ENCODE measurements around the gene DNAJC12.
A peak's percentile ranks its signal among the peaks of the same experiment; 100 is the strongest.
"Not testable (repeated sequence)": the region's sequence is repeated elsewhere in the genome, so short reads cannot be mapped to it uniquely, and the experiment has no call there.

DNAJC12 gene

DNA sequence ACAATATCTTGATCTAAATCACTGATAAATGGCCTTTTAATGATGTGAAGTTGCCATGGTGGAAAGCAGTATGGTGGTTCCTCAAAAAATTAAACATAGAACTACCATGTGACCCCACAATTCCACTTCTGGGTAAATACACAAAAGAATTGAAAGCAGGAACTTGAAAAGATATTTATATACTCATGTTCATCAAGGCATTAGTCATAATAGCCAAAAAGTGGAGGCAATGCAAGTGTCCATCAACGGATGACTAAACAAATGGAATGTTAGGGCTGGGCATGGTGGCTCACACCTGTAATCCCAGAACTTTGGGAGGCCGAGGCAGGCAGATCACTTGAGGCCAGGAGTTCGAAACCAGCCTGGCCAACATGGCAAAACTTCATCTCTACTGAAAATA, 2.0 kb upstream of the DNAJC12 start:
- DNase-seq (ENCODE audit: low read depth in 2 of 3, low spot score in 1 of 3) = no peak

DNA sequence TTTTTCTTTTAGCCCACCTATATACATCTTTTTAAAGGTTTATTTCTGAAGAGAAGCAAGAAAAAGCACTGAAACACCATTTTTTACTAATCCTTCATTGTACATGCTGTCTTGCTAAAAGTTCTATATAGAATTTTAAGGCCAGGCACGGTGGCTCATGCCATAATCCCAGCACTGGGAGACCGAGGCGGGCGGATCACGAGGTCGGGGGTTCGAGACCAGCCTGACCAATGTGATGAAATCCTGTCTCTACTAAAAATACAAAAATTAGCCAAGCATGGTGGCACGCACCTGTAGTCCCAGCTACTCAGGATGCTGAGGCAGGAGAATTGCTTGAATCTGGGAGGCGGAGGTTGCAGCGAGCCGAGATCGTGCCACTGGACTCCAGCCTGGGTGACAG, 1.5 kb upstream of the DNAJC12 start:
- DNase-seq (ENCODE audit: low read depth in 2 of 3, low spot score in 1 of 3) = not testable (repeated sequence)

DNA sequence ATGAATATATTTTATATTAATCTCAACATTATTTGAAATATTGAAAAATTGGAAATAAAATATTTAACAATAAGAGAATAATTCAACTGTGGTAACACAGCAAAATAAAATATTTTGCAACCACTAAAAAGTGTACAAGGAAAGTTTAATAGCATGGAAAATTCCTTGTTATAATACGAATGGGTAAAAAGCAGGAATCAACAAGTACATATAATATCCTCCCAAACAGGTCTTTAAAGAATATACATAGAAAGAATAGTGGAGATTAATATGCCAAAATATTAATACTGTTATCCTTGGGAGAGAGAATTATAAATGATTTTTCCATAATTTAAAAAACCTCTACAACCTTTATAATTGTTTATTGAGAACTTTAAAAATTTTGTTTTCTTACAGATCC, 1.0 kb downstream of the DNAJC12 start:
- no peak for DNase-seq (ENCODE audit: low read depth in 2 of 3, low spot score in 1 of 3)

DNA sequence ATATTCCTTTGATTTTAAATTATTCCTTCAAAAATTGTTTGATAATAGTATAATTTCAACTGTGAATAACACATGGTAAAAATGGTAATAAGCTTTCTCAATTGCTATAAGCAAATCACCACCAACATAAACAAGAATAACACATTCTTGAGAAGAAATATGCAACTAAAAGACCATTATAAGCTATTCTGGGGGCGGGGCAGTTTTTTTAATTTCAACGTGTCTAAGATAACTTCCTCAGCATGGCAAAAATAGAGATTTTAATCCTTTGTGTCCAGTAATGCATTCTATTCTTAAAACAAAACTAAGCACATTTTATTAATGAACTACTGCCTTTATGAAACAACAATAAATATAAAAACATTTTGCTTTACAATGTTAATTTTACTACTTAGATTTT, 1.5 kb downstream of the DNAJC12 start:
- no peak for DNase-seq (ENCODE audit: low read depth in 2 of 3, low spot score in 1 of 3)

DNA sequence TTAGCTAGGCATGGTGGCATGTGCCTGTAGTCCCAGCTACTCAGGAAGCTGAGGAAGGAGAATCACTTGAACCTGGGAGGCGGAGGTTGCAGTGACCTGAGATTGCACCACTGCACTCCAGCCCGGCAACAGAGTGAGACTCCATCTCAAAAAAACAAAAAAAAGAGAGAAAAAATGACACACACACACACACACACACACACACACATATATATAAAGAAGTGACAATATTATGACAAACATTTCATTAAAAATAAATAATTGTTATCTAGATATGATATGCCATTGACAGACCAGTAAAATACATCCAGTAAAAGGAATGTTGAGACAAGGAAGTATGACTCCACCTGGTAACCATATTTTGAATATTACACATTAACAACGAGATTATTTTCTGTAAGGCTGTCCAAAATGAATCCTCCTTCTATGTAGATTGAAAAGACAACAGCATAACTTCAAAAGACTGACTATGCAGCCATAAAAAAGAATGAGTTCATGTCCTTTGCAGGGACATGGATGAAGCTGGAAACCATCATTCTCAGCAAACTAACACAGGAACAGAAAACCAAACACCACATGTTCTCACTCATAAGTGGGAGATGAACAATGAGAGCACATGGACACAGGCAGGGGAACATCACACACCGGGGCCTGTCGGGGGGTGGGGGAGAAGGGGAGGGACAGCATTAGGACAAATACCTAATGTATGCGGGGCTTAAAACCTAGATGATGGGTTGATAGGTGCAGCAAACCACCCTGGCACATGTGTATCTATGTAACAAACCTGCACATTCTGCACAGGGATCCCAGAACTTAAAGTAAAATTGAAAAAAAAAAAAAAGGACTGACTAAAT, 2.2 kb downstream of the DNAJC12 start:
- DNase-seq (ENCODE audit: low read depth in 2 of 3, low spot score in 1 of 3) = not testable (repeated sequence)

DNA sequence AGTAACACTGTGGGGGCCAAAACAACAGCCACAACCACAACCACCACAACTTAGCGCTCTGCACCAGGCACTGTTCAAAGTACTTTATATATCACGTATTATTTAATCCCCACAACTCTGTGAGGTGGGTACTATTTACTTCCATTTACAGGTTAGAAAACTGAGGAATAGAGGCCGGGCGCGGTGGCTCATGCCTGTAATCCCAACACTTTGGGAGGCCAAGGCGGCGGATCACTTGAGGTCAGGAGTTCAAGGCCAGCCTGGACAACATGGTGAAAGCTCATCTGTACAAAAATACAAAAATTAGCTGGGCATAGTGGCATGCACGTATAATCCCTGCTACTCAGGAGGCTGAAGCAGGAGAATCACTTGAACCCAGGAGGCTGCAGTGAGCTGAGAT, 3.6 kb downstream of the DNAJC12 start:
- no peak for DNase-seq (ENCODE audit: low read depth in 2 of 3, low spot score in 1 of 3)

DNA sequence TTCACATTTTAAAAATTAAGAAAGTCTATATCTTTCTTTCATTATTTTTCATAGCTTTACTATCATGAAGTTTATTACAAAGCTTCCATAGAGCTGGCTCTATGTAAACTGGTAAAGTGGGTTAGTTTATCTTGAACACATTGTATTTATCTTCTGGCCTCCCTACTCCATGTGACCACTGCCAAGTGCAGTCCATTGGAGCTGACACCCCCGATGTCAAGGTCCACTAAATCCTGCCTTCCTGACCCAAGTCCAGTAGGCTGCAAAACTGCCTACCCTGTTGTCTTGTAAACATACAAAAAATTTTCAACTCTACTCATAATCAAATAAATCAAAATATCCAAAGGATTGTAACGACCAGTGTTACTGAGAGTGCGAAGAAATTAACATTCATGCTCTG, 10.2 kb downstream of the DNAJC12 start:
- no peak for DNase-seq (ENCODE audit: low read depth in 2 of 3, low spot score in 1 of 3)

DNA sequence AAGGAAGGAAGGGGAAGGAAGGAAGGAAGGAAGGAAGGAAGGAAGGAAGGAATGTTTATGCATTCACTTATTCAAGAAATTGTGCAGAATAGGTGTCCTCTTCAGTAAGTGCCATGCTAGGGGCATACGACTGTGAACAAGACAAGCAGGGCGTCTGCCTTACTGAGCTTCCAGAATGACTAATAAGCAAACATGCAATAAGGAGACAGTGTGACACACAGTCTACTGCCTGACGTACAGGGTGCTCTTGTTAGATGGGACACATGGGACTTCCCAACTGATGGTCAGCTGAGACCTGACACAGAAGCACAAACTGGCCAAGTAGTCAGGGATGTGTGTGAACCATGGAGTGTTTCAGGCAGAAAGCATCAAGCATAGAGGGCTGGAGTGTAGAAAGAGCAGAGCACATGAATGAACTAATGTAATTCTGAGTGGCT, 18.2 kb downstream of the DNAJC12 start:
- no peak for DNase-seq (ENCODE audit: low read depth in 2 of 3, low spot score in 1 of 3)

DNA sequence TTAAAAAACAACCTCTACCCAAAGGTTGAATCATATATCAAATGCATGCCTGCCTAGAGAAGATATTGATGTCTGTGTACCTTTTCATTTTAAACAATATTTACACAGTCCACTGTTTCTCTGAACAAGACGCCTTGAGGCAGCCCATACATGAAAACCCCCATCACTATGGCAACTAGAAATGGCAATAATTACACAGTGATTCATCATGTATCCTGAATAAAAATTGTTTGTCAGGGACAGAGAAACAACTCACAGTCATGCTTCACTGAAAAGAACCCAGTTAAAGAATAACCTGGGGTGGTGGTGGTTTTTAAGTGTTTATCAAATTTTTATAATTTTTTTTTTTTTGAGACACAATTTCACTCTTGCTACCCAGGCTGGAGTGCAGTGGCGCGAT, 19.7 kb downstream of the DNAJC12 start:
- no peak for DNase-seq (ENCODE audit: low read depth in 2 of 3, low spot score in 1 of 3)

DNA sequence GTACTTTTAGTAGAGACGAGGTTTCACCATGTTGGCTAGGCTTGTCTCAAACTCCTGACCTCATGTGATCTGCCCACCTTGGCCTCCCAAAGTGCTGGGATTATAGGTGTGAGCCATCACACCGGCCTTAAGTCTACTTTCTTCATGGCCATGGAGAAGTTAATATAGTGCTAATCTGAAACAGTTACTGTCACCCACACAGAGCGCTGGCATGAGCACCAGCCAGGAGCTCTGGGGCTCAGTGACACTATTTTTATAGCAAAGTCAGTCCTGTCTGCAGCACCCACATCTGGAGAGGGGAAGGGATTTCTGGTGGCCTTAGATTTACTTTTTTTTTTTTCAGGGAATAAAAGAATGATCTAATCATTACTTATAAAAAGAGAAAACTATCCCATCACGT, 21.3 kb downstream of the DNAJC12 start:
- no peak for DNase-seq (ENCODE audit: low read depth in 2 of 3, low spot score in 1 of 3)

DNA sequence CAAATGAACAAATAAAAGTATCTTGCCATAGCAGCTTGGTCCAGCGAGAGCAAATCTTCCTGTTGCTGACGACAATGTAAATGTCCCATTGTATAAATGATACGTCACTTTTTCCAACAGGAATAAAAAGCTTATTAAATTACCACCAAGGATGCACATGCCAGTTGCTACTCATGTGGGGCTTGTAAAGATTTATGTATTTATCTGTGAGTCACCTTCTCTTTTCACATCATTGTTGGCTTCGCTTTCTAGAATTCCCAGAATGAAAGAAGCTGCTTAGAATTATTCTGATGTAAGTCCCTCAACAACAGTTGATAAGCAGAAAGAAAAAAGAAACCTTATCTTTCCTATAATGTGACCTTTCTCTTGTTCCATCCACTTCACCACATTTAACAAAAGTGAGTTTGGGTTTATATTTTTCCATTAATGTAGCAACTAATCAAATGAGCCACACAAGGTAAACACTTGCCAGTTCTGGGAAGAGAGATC, 22.4 kb downstream of the DNAJC12 start:
- no peak for DNase-seq (ENCODE audit: low read depth in 2 of 3, low spot score in 1 of 3)

DNA sequence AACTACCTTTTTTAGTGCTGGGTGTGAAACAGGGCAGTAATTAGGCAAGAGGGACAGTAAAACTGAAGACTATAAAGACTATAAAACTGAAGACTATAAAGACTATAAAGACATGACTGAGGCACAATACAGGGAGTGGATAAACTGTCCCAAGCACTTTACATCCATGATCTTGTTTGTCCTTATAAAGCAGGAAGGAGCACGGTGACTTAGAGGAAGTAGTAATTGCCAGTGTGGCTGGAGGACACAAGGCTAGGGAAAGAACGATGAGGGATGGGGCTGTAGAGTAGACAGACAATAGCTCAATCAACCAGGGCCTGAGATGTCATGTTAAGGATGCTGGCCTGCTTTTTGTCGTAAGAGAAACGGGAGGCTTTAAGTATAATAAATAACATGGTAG, 26.0 kb downstream of the DNAJC12 start:
- no peak for DNase-seq (ENCODE audit: low read depth in 2 of 3, low spot score in 1 of 3)

DNA sequence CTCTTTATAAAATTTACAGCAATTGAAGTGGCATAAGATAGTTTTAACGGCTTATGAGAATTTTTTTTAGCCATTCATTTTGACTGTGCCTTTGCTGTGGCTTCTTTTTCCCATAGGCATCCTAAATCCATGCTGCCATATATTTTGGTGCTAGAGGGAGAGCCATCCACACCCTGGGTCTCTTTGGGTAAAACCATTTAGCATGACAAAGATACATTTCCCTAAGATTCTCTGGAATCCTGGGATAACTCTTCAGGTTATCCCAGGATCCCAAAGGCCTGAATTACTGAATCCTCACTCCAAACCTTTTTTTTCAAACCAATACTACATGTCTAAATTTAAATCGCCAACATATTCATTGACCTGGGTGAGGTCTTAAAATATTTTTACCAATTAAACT, 28.9 kb downstream of the DNAJC12 start:
- DNase-seq (ENCODE audit: low read depth in 2 of 3, low spot score in 1 of 3) = no peak

DNA sequence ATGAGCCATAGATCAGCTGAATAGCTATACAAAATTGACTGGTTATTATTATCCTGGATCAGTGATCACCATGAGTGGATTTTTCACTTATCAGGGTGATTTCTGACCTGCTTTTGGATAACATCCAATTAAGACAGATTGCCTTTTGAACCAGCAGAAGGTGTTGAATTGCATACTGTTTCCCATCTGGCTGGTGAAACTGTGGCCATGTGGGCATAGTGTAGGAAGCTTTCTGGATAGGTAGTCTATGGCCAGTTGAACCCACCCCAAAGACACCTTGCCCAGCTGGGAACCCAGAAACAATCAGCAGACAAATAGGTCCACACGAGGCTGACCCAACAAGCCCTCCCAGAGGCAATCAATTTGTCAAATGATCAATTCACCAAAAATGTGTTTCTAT, 29.3 kb downstream of the DNAJC12 start:
- DNase-seq (ENCODE audit: low read depth in 2 of 3, low spot score in 1 of 3) = no peak

DNA sequence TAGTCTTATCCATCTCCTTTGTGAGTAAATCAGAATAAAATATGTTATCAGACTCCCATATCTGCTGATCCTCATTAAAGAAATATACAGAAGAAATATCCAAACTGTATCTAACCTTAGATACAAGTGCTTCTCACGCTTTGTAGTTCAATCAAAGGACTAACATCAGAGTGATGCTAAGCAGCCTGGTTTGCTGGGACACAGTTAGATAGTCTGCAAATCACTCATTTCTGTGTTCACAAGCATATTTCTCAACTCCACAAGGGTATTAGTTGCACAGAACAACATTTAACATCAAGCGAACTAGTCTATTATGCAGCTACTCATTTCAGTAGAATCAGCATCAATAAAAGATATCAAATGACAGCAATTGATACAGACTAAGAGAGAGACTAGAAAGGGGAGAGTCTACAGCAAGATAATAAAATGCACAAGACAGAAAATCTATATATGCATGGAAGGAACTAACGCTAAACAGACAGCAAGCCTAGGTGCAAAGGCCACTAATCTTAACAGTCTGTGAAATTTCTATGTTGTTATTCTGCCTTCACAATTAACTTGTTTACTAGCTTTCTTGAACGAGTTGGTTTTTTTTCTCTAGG, 30.0 kb downstream of the DNAJC12 start:
- no peak for DNase-seq (ENCODE audit: low read depth in 2 of 3, low spot score in 1 of 3)

DNA sequence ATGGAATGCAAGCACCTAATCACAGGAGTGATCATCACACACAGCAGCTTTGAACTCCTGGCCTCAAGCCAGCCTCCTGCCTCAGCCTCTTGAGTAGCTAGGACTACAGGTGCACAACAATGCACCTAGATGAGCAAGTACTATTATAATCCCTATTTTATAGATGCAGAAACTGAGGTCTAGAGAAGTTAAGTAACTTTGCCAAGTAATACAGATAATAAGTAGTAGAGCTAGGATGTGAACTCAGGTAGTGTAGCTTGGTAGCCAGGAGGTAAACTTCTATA, 33.7 kb downstream of the DNAJC12 start:
- no peak for DNase-seq (ENCODE audit: low read depth in 2 of 3, low spot score in 1 of 3)

DNA sequence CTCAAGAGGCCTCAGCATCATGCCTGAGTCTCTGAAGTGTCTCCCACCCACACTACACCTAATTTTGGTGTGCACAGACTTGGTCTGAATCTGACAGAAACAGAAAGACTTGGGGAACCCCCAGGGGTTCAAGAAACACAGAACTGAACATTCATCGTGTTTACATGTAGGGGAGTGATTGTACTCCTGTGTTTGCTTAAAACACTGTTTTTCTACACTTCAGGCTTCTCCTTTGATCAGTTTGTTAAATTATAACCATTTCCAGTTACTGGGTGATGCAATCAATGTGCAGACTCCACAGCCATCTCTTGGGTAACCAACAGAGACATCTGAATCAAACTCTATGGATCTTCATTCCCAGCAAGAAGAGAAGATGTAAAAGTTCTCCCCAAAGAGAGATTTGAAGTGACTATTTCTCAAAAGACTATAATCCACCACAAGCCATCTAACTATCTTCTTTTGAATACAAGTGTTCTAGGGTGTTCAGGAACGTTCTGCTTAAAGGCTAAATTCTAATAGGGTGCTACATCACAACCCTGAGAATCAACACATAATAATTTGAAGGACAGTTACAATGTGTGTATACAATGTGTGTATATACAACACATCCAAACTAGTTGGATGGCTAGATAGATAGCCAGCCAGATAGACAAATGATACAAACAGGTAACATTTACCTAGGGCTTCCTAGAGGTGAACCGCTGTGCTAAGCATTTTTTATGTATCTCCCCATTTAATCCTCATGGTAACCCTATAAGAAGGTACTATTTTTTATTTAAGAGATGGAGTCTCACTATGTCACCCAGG, 34.2 kb downstream of the DNAJC12 start:
- DNase-seq (ENCODE audit: low read depth in 2 of 3, low spot score in 1 of 3) = peak in 1 of 3 donors; percentile 30

DNA sequence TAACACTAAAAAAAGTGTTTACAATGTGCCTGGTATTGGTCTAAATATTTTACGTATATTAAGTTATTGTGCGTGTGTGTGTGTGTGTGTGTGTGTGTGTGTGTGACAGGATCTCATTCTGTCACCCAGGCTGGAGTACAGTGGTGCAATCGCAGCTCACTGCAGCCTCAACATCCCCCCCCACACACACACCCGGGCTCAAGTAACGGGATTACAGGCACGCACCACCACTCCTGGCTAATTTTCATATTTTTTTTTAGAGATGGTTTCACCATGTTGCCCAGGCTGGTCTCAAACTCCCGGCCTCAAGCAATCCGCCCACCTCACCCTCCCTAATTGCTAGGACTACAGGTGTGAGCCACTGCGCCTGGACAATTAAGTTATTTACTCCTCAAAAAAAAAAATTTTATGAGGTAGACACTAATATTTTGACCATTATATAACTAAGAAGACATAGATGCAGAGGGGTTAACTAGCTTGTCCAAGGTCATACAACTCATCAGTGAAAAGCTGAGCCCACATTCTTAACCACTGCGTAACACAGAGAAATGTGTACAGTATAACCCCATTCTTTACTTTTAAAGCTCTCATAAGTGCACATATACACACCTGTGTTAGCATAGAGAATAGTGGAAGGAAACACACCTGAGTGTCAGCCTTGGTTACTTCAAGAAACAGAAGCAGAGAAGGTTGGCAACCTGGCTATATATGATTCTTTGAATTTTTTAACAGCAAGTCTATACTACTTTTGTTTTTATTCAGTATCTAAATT, 35.0 kb downstream of the DNAJC12 start:
- DNase-seq (ENCODE audit: low read depth in 2 of 3, low spot score in 1 of 3) = no peak

DNA sequence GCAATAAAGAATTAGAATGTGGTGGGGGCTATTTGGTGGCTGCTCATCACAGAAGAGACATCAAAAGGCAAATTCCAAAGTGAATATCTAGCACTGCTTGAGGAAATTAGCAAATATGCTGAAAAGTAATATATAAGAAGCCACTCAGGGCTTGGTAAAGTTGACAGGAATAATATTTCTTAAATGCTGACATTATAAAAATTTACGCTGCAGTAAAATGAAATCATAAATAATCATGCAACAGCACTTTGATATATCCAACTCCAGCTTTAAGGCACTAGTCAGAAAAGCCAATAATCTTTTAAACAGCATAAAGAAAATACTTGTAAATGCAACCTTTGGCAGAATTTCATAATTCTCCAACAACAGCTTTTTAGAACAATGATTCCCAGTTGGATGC, 36.9 kb downstream of the DNAJC12 start:
- no peak for DNase-seq (ENCODE audit: low read depth in 2 of 3, low spot score in 1 of 3)

DNA sequence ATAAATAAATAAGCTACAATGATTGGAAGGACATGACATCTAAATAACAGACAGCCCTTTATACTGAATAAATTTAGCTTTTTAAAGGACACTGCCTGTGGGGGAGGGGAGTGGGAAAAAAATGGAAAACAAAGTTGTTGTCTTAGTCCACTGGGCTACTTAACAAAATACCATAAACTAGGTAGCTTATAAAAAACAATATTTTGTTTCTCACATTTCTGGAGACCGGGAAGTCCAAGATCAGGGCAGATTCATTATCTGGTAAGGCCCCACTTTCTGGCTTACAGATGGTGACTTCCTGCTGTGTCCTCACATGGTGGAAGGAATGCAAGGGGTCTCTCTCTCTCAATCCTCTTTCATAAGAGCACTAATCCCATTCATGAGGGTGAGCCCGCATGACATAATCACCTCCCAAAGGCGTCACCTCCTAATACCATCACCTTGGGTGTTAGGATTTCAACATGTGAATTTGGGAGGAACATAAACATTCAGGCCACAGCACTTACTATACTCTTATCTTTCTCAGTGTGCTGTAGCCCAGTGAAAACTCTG, 43.0 kb downstream of the DNAJC12 start:
- no peak for DNase-seq (ENCODE audit: low read depth in 2 of 3, low spot score in 1 of 3)

DNA sequence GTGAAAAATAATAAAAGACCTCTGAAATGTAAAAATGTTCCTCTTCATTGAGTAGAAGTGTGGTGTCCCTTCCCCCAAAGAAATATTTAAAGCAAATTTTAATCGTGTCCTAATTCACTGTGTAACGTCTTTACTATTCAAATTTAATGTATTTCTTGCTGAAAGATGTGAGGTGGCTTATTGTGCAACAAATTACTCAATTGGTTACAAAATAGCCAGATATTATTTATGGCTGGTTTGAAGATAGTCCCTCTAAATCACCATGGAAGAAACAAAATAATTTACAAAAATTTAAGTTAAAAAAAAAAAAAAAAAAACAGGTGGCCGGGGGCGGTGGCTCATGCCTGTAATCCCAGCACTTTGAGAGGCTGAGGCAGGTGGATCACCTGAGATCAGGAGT, 43.7 kb downstream of the DNAJC12 start:
- DNase-seq (ENCODE audit: low read depth in 2 of 3, low spot score in 1 of 3) = no peak
